Right atrium auricular region (tissue), 2 donors: ENCODE measurements around the gene THSD7B. TPM values are rescaled to one million over a fixed set of nuclear protein-coding genes. Genes with fewer than 3 reads are reported as not detected.

Experiments
- DNase-seq: peaks from one replicate; pipeline ENCODE4 v3.0.0-alpha.2; 2019; ENCODE audit warnings: low spot score
- H3K27ac ChIP-seq, 2 donors: fragments of 200-600 bp; sonication (generic); 1 replicate in 1 of 2; 2 replicates in 1 of 2; pipeline ENCODE4 v1.5.1; 2016 to 2019
- H3K27me3 ChIP-seq, 2 donors: fragments of 200-600 bp; sonication (generic); one replicate each; pipeline versions ENCODE4 v1.5.1 to v1.6.0; 2017 to 2019
- H3K36me3 ChIP-seq: fragments of 200-600 bp; sonication (generic); one replicate; pipeline ENCODE4 v1.5.1; 2016
- H3K4me1 ChIP-seq, 2 donors: fragments of 200-600 bp; sonication (generic); one replicate each; pipeline versions ENCODE4 v1.5.1 to v1.6.0; 2017 to 2019
- H3K4me3 ChIP-seq, 2 donors: fragments of 200-600 bp; sonication (generic); 1 replicate in 1 of 2; 2 replicates in 1 of 2; pipeline ENCODE4 v1.5.1; 2017 to 2019; ENCODE audit warnings: mild to moderate bottlenecking in 1 of 2, moderate library complexity in 1 of 2
- H3K9me3 ChIP-seq, 2 donors: fragments of 200-600 bp; sonication (generic); one replicate each; pipeline ENCODE4 v1.5.1; 2019
- CTCF ChIP-seq, 2 donors: fragments of 200-600 bp; sonication (generic); IDR thresholded peaks; one replicate each; pipeline ENCODE4 v1.5.1; 2019; ENCODE audit warnings: antibody characterized with exemption in 2 of 2
- total RNA-seq, 2 donors: library from RNA; depleted of rRNA; stranded (reverse); fragments of >200 nt; gene quantifications; one replicate each; pipeline ENCODE4 v1.1.0, GENCODE V29; 2016

Gene THSD7B
- total RNA-seq, 2 donors from 2014 or later: 0.07 to 0.08 TPM

- Histone ChIP-seq H3K27ac (no peak overlapping the region), H3K27me3 (no peaks in the 10 kb centered on the region), H3K9me3 (no peaks in the 10 kb centered on the region), H3K36me3 (no peaks in the 10 kb centered on the region), H3K4me1 (no peaks in the 10 kb centered on the region), H3K4me3 (no peak overlapping the region)
- TF ChIP-seq CTCF (IDR thresholded peaks at IDR 0.05): no peak
- DNase-seq: no peak
Measured at GRCh38 chr2:137250401-137250800, 485.1 kb downstream of the THSD7B start.

- Histone ChIP-seq H3K27ac (no peak overlapping the region), H3K36me3 (no peaks in the 10 kb centered on the region), H3K4me3 (no peak overlapping the region), H3K4me1 (no peaks in the 10 kb centered on the region), H3K9me3 (no peaks in the 10 kb centered on the region), H3K27me3 (no peaks in the 10 kb centered on the region)
- DNase-seq: no peak
- no peak for TF ChIP-seq CTCF (IDR thresholded peaks at IDR 0.05)
Measured at GRCh38 chr2:137251045-137251444, 485.7 kb downstream of the THSD7B start.

GRCh38 chr2:137252934-137253333, 487.6 kb downstream of the THSD7B start:
- H3K27me3 ChIP-seq: no peaks in the 10 kb centered on the region
- H3K4me3 ChIP-seq: no peak overlapping the region
- DNase-seq: no peak
- H3K36me3 ChIP-seq: no peaks in the 10 kb centered on the region
- H3K27ac ChIP-seq: no peak overlapping the region
- no peaks in the 10 kb centered on the region for H3K4me1 ChIP-seq
- no peak for TF ChIP-seq CTCF (IDR thresholded peaks at IDR 0.05)
- no peaks in the 10 kb centered on the region for H3K9me3 ChIP-seq

GRCh38 chr2:137254052-137254451, 488.7 kb downstream of the THSD7B start:
- DNase-seq: no peak
- no peak for TF ChIP-seq CTCF (IDR thresholded peaks at IDR 0.05)
- H3K36me3 ChIP-seq: no peaks in the 10 kb centered on the region
- H3K27ac ChIP-seq: no peak overlapping the region
- no peaks in the 10 kb centered on the region for H3K9me3 ChIP-seq
- no peak overlapping the region for H3K4me3 ChIP-seq
- no peaks in the 10 kb centered on the region for H3K27me3 ChIP-seq
- no peaks in the 10 kb centered on the region for H3K4me1 ChIP-seq

- no peak for TF ChIP-seq CTCF (IDR thresholded peaks at IDR 0.05)
- Histone ChIP-seq H3K36me3 (no peaks in the 10 kb centered on the region), H3K4me3 (no peak overlapping the region), H3K27me3 (no peaks in the 10 kb centered on the region), H3K9me3 (no peaks in the 10 kb centered on the region), H3K27ac (no peak overlapping the region), H3K4me1 (no peaks in the 10 kb centered on the region)
- DNase-seq: no peak
Measured at GRCh38 chr2:137255345-137255744, 490.0 kb downstream of the THSD7B start.

- no peak overlapping the region for H3K4me3 ChIP-seq
- no peak for DNase-seq
- no peaks in the 10 kb centered on the region for H3K4me1 ChIP-seq
- H3K36me3 ChIP-seq: no peaks in the 10 kb centered on the region
- no peak for TF ChIP-seq CTCF (IDR thresholded peaks at IDR 0.05)
- no peaks in the 10 kb centered on the region for H3K9me3 ChIP-seq
- no peak overlapping the region for H3K27ac ChIP-seq
- no peaks in the 10 kb centered on the region for H3K27me3 ChIP-seq
Measured at GRCh38 chr2:137255990-137256389, 490.6 kb downstream of the THSD7B start.
